Stimulated activated CD4-positive, alpha-beta T cell treated with anti-CD3 and anti-CD28 coated beads, TNF-alpha, amount 100 ng/mL, for 24 hours (primary cell): ENCODE results near the gene ZNF785.
"Not testable (repeated sequence)": the region's sequence is repeated elsewhere in the genome, so short reads cannot be mapped to it uniquely, and the experiment has no call there.

Source experiments
- DNase-seq, 3 experiments: peaks; one replicate each; pipeline ENCODE4 v3.0.0-alpha.2; 2020; ENCODE audit warnings: low read depth in 3 of 3

ZNF785 gene

GRCh38 chr16:30539986-30540526, 45.4 kb downstream of the ZNF785 start:
- not testable (repeated sequence) for DNase-seq

DNA sequence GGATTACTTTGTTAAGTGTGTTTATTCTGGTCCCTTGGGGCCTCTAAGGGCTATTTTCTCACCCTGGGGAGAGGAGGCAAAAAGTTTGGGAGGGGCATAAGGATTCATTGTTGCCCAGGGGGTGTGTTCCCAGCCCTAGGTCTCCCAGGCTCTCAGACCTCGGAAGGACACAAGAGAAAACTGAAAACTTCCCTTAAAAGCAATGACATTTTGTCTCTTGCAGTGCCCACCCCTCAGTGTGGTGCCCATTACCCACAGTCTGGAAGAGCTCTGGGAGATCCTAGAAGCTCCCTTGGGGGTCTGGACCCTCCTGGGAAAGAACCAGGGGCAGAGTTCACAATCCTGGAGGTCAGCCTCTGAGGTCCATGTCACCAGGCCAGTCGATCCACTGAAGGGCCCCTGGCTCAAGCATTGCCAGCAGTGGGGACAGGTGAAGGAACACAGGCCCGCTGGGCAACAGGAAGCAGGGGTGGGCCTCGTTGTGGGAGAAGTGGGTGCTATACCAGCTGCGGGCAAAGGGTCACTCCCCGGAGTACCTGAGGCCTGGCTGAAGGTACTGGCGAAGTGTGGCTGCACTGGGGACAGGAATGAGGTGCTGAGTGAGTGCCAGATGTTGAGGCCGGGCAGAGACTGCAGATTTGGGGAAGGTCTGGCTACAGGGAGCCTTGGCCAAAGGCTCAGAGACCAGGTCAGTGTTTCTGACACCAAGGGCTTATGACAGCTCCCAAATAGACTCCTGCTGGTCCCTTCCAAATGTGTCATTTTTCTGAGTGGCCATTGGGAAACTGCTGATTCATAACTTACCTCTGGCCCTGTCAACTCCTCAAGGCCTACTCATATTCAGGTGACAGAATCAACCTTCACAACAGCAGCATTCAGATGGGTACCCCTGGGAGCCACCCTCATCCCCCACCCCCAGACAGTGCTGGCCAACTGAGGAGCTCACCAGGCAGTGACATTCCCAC, 46.2 kb downstream of the ZNF785 start:
- DNase-seq: no peak

- DNase-seq: not testable (repeated sequence)
Observed at GRCh38 chr16:30536391-30537024, 49.0 kb downstream of the ZNF785 start.

DNA sequence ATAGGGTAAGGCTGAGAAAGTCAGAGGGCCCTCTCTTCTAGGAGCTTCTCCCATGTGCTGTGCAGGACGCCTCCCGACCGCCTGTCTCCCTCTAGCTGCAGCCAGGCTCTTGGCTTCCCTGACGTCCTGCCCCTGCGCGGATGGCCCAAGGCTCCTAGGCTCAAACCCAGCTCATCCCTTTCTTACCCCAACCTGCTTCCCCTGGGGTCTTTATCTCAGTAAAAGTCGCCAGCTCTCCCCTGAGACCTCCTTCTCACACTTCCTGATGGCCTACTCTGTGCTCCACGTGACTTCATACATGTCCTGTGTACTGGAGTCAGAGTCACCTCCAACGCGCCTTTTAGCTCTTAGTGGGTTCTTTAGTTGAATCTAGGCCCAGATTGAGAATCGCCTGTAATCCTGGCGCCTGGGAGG, 49.7 kb downstream of the ZNF785 start:
- DNase-seq: peak in 1 of 3 experiments; percentile 69

DNA sequence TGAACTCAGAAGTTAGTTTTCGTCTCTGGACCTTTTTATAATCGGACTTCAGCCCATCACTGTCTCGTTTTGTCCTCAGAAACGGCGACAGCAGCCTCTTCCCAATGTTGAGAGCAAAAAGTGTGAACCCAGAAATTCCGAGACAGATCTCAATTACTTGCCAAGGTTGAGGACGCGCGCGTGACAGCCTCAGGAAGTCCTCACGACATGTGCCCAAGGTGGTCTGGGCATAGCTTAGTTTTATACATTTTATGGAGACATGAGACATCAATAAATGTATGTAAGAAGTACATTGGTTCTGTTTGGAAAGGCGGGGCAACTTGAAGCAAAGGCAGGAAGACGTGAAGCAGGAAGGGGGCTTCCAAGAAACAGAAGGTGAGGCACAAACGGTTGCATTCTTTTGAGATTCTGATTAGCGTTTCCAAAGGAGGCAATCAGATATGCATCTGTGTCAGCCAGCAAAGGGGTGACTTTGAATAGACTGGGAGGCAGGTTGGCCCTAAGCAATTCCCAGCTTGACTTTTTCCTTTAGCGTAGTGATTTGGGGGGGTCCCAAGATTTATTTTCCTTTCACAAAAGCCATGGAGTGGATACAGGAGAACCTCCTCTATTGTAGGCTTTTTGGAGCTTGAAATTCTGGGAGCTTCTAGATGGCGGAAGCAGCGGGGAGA, 50.3 kb downstream of the ZNF785 start:
- no peak for DNase-seq

- DNase-seq: peak; percentile 83 to 92 (median 86)
Observed at GRCh38 chr16:30534368-30535105, 51.0 kb downstream of the ZNF785 start, which contains the start of gene ZNF747. TSS of gene ZNF747 (minus strand) at chr16:30534858. CDS start at chr16:30534679, 179 bp downstream.

- DNase-seq: peak in 1 of 3 experiments; percentile 27
Observed at GRCh38 chr16:30533748-30534367, 51.6 kb downstream of the ZNF785 start.

- DNase-seq: no peak
Observed at GRCh38 chr16:30533146-30533522, 52.4 kb downstream of the ZNF785 start.

DNA sequence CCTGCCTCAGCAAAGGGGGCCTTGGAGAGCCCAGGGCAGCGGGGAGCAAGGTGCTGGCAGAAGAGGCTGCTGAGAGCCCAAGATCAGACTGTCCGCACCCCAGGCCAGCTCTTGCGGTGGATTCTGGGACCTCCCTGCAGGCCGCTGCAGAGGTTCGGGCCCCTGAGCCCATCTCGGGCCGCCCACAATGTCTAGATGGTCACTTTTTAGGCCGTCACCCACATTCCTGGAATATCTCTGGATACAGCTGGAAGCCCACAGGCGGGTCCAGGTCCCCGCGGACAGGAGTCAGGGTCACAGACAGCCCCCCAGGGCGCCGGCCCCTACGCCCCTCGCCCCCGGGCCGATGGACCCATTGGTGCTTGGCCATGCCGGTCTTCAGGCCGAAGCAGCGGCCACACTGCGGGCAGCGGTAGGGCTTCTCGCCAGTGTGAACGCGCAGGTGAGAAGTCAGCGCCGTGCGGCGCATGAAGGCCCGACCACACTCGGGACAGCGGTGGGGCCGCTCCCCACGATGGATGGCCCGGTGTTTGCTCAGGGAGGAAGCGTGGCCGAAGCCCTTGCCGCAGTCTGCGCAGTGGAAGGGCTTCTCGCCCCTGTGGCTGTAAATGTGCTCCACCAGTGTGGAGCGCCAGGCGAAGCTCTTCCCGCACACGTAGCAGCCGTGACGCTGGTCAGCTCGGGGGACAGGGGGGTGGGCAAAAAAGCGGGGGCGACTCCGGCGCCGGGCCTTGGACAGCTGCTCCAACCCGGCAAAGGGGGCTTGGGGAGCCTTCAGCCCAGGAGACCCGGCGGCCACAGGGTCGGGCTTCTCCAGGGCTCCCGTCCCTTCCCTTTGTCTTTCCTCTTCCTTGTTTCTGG, 53.0 kb downstream of the ZNF785 start:
- no peak for DNase-seq
